ENCODE data around the gene SLC25A26. TPM values are rescaled to one million over a fixed set of nuclear protein-coding genes. Genes with fewer than 3 reads are reported as not detected.

The SLC25A26 gene
- total RNA-seq, 1 donor from 2014 or later: 39.0 TPM

DNA sequence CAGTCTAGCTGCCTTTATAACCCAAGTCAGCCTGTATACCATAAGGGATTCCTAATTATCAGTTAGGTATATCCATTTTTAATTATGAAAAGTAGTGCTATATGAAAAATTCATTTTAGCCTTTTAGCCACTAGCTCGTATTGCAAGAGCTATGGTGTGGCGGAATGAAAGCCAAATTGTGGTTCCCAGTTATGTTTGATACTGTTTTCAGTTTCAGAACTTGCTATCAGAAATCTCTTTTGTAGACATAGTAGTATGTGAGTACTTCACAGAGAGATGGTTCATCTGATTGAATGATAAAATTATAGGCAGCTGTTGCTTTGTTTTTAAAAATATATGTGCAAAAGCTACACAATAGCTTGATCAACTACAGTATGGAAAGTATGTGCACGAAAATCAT is 134.6 kb downstream of the SLC25A26 start:
- FAIRE-seq (no peak), DNase-seq (ENCODE audit: low read depth) (no peak)
- no peaks in the 10 kb centered on the region for H3K36me3 ChIP-seq (ENCODE audit: control insufficient read depth, insufficient read depth, low read length)
- H3K27me3 ChIP-seq (ENCODE audit: control insufficient read depth, insufficient read depth, low read length): no peaks in the 10 kb centered on the region
- H3K4me3 ChIP-seq (ENCODE audit: low read depth, low read length): no peak overlapping the region
- TF ChIP-seq, protein P1, sequence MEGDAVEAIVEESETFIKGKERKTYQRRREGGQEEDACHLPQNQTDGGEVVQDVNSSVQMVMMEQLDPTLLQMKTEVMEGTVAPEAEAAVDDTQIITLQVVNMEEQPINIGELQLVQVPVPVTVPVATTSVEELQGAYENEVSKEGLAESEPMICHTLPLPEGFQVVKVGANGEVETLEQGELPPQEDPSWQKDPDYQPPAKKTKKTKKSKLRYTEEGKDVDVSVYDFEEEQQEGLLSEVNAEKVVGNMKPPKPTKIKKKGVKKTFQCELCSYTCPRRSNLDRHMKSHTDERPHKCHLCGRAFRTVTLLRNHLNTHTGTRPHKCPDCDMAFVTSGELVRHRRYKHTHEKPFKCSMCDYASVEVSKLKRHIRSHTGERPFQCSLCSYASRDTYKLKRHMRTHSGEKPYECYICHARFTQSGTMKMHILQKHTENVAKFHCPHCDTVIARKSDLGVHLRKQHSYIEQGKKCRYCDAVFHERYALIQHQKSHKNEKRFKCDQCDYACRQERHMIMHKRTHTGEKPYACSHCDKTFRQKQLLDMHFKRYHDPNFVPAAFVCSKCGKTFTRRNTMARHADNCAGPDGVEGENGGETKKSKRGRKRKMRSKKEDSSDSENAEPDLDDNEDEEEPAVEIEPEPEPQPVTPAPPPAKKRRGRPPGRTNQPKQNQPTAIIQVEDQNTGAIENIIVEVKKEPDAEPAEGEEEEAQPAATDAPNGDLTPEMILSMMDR (IDR thresholded peaks at IDR 0.05; ENCODE audit: insufficient read depth, low read length, severe bottlenecking): no peak

DNA sequence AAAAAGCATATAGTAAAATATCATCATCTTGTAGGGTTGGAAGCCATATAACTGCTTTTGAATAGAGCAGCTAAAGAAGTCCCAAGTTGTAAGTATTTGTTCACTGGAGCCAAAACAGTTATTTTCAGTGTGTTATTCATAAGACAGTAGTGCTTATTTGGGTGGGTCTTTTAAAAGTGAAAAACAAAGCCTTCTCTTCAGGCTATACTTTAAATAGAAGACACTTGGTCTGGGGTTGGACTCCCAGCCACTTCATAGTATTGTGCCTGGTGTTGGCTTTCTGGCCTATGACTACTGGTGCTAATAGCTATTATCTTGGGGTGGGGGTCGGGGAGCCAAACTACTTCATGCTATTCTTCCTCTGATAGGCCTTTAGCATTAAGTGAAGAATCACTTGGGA is 135.2 kb downstream of the SLC25A26 start:
- DNase-seq (ENCODE audit: low read depth) (no peak), FAIRE-seq (no peak)
- TF ChIP-seq, protein P1 (IDR thresholded peaks at IDR 0.05; ENCODE audit: insufficient read depth, low read length, severe bottlenecking): no peak
- Histone ChIP-seq H3K4me3 (ENCODE audit: low read depth, low read length) (no peak overlapping the region), H3K36me3 (ENCODE audit: control insufficient read depth, insufficient read depth, low read length) (no peaks in the 10 kb centered on the region), H3K27me3 (ENCODE audit: control insufficient read depth, insufficient read depth, low read length) (no peaks in the 10 kb centered on the region)

DNA sequence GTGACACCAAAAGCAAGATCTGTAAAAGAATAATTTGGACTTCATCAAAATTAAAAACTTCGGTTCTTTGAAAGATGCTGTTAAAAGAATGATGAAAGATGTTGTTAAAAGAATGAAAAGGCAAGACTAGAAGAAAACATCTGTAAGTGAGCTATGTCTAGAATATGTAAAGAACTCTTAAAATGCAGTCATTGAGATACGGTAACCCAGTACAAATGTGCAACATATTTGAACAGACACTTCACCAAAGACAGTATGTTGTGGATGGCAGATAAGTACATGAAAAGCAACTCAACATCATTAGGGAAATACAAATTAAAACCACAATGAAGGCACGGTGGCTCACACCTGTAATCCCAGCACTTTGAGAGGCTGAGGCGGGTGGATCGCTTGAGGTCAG is 140.6 kb downstream of the SLC25A26 start:
- DNase-seq (ENCODE audit: low read depth) (no peak), FAIRE-seq (no peak)
- TF ChIP-seq, protein P1 (IDR thresholded peaks at IDR 0.05; ENCODE audit: insufficient read depth, low read length, severe bottlenecking): no peak
- H3K36me3 ChIP-seq (ENCODE audit: control insufficient read depth, insufficient read depth, low read length): no peaks in the 10 kb centered on the region
- no peaks in the 10 kb centered on the region for H3K27me3 ChIP-seq (ENCODE audit: control insufficient read depth, insufficient read depth, low read length)
- H3K4me3 ChIP-seq (ENCODE audit: low read depth, low read length): no peak overlapping the region

DNA sequence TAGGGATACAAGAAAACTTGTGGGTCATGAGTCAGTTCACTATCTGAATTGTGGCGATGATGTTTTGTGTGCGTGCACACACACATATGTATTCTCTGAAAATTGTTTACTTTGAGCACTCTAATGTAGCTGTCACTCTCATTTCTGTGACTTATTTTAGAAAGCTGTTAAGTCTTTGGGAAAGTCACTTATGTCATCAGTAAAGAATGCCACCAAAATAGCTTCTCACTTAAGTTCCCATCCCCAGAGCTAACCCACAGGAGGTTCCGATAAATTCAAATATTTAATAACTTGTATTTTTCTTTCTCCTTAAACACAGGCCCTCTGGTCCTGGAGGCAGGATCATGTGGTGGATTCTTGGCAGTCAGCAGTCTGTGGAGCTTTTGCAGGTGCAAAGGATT is 141.7 kb downstream of the SLC25A26 start:
- no peak for DNase-seq (ENCODE audit: low read depth)
- Histone ChIP-seq H3K36me3 (ENCODE audit: control insufficient read depth, insufficient read depth, low read length) (no peaks in the 10 kb centered on the region), H3K27me3 (ENCODE audit: control insufficient read depth, insufficient read depth, low read length) (no peaks in the 10 kb centered on the region), H3K4me3 (ENCODE audit: low read depth, low read length) (no peak overlapping the region)
- TF ChIP-seq, protein P1 (IDR thresholded peaks at IDR 0.05; ENCODE audit: insufficient read depth, low read length, severe bottlenecking): no peak
- FAIRE-seq: no peak

DNA sequence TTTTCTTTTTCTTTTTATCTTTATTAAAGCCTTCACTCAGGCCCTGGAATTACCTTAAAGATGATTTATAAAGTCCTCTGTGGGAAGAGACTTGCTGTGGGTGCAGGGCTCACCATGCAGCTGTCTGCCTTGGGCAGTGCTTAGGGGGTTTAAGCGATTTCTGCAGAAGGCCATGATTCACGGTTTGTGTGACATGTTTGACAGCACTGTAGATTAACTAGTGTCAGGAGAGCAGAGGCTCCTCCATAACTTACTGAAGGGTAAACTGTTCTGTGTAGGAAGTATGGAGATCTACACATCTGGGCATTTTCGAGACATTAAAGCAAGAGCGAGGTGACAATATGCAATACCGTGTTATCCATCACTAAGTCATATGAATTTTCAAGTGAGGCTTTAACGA is 142.3 kb downstream of the SLC25A26 start:
- TF ChIP-seq, protein P1 (IDR thresholded peaks at IDR 0.05; ENCODE audit: insufficient read depth, low read length, severe bottlenecking): no peak
- no peak for FAIRE-seq
- no peaks in the 10 kb centered on the region for H3K27me3 ChIP-seq (ENCODE audit: control insufficient read depth, insufficient read depth, low read length)

DNA sequence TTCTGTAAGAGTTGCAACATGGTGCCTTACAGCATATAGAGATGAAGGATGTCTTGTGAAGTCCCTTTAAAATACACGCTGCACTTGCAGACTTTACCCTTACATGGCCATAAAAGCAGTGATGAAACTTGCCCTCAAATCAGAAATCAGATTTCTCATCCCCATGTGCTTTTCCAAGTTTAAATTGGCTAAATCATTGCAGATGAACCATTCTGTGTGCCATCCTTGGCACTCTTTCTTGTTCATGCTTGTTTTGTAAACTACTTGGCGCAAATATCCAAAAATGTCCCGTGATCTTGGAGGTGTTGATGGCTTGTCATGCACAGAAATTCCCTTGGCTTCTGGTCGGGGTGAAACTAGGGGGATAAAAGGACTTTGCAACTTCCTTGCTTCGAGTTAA is 144.3 kb downstream of the SLC25A26 start:
- Histone ChIP-seq H3K27me3 (ENCODE audit: control insufficient read depth, insufficient read depth, low read length) (no peaks in the 10 kb centered on the region), H3K36me3 (ENCODE audit: control insufficient read depth, insufficient read depth, low read length) (no peaks in the 10 kb centered on the region), H3K4me3 (ENCODE audit: low read depth, low read length) (no peak overlapping the region)
- TF ChIP-seq, protein P1 (IDR thresholded peaks at IDR 0.05; ENCODE audit: insufficient read depth, low read length, severe bottlenecking): no peak
- no peak for FAIRE-seq
- DNase-seq (ENCODE audit: low read depth): no peak

More for the DNA sequence above, 142.3 kb downstream of the SLC25A26 start:
- no peaks in the 10 kb centered on the region for H3K36me3 ChIP-seq (ENCODE audit: control insufficient read depth, insufficient read depth, low read length)
- no peak for DNase-seq (ENCODE audit: low read depth)
- no peak overlapping the region for H3K4me3 ChIP-seq (ENCODE audit: low read depth, low read length)

Measured in bronchial epithelial cell (primary cell).